Fibroblast of skin of right biceps (primary cell): ENCODE measurements around the gene SOX5.
"Not testable (repeated sequence)": the region's sequence is repeated elsewhere in the genome, so short reads cannot be mapped to it uniquely, and the experiment has no call there.

ENCODE experiments used
- DNase-seq: peaks from one replicate; pipeline ENCODE4 v3.0.0-alpha.2; 2013

SOX5 gene

GRCh38 chr12:23830210-23830609, 119.3 kb downstream of the SOX5 start:
- no peak for DNase-seq

DNA sequence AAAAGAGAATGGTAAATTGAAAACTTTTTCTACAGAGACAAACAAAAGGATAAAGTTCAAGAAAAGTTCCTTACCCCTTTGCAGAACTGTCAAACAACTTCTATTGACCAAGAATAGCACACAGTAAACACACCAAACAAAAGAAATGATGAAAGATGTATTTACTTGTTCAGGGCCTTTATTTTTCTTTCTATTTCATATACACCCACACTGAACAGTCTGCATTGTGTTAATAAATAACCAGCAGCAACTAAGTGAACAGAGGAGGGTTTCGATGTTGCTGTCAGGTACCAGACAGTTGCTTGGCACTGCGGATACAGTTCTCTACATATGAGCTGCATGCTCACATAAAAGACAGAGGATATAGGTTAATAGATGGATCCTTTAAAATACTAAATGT, 122.1 kb downstream of the SOX5 start:
- no peak for DNase-seq

DNA sequence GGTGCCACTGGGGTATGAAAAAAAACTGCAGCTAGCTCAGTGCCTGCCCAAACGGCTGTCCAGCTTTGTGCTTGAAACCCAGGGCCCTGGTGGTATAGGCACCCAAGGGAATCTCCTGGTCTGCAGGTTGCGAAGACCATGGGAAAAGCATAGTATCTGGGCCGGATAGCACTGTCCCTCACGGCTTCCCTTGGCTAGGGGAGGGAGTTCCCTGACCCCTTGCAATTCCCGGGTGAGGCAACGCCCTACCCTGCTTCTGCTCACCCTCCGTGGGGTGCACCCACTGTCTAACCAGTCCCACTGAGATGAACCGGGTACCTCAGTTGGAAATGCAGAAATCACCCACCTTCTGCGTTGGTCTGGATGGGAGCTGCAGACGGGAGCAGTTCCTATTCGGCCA, 124.3 kb downstream of the SOX5 start:
- DNase-seq = not testable (repeated sequence)

- no peak for DNase-seq
Measured at GRCh38 chr12:23824358-23824757, 125.1 kb downstream of the SOX5 start.

GRCh38 chr12:23822883-23823282, 126.6 kb downstream of the SOX5 start:
- DNase-seq = not testable (repeated sequence)

- no peak for DNase-seq
Measured at GRCh38 chr12:23817345-23817744, 132.1 kb downstream of the SOX5 start.

- DNase-seq = no peak
Measured at GRCh38 chr12:23816394-23816851, 133.0 kb downstream of the SOX5 start.

- DNase-seq = no peak
Measured at GRCh38 chr12:23815810-23816209, 133.7 kb downstream of the SOX5 start.

DNA sequence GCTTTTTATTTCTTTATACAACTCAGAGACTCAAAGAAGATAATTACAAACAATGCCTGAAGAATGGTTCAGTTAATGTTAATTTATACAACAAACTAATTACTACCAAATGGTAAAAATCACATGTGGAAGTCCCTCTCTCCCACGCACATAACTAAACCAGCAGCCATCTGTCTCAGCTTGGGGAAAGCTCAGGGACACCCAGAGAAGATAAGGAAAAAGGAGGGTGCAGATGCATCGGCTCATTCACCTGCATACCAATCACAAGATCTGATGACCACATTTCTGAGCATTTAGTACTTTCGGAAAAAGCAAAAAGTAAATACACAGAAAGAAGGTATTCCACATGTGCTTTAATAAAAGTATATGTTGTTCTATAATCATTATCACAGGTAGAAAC, 136.3 kb downstream of the SOX5 start:
- DNase-seq = no peak

GRCh38 chr12:23810329-23810902, 139.1 kb downstream of the SOX5 start:
- no peak for DNase-seq

DNA sequence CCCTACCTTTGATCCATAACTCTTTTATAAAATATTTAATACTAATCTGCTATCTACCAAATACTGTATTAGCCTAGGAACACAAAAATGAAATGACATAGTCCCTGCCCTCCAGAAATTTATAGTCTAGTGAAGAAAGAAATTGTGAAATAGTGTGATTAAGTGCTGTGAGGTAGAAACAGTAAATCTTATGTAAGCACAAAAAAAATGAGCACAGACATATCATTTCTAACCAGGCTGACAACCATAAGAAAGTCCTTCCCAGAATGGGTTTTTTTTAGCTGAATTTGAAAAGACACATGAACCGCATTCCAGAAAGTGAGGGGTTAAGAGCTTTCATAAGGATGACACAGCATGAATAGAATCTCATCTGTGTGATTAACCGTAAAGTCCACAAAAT, 145.9 kb downstream of the SOX5 start:
- no peak for DNase-seq

- no peak for DNase-seq
Measured at GRCh38 chr12:23795494-23795893, 154.0 kb downstream of the SOX5 start.

DNA sequence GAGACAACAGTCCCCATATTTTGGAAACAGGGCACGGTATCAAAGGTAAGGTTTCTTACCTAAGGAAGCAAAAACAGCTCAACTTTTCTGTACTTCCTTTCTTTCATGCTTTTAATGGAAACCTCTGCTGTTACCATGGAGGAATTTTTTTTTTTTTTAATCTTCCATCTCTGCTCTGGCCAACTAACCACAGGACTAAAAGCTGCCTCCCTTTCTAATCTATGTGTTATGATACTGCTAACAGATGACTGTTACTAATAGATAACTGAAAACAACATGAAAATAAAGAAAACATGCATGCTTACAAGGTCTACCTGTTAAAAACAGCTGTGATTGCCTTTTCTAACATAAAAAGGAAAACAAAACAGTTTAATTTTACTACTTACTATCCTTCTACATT, 168.4 kb downstream of the SOX5 start:
- DNase-seq = no peak

- no peak for DNase-seq
Measured at GRCh38 chr12:23775208-23775607, 174.3 kb downstream of the SOX5 start.

DNA sequence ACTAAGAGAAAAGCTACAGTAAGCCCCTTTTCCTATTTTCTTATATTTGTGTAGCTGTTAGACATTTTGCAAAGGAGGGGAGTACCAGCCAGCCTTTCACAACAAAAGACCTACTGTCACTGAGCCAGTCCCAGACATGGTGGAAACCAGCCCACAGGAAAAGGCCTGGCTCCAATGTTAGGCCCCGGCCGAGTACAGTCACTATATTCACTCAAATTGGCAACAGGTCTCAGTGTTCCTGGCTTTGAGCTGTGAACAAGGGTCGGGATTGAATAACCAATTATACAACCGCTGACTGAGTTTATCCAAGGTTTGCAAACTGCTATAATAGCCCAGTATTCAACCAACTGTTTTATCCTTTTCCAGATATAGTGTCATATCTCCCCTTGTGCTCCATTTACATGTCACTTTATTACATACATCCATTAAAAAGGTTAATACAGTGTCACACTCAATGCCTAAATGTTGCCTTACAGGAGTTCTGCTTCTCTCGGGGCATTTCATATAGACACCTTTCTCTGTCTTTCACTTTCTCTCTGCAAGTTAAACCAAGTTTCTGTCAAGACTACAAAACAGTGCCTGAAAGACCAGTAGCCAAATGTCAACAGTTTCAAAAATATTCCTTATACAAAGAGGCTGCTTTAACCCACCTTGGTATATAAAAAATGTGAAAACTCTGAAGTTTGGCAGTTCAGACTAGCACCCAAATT, 178.1 kb downstream of the SOX5 start:
- DNase-seq = no peak

- no peak for DNase-seq
Measured at GRCh38 chr12:23770202-23770938, 179.1 kb downstream of the SOX5 start.

GRCh38 chr12:23767834-23768233, 181.6 kb downstream of the SOX5 start:
- DNase-seq = no peak

- DNase-seq = no peak
Measured at GRCh38 chr12:23763724-23764123, 185.7 kb downstream of the SOX5 start.

DNA sequence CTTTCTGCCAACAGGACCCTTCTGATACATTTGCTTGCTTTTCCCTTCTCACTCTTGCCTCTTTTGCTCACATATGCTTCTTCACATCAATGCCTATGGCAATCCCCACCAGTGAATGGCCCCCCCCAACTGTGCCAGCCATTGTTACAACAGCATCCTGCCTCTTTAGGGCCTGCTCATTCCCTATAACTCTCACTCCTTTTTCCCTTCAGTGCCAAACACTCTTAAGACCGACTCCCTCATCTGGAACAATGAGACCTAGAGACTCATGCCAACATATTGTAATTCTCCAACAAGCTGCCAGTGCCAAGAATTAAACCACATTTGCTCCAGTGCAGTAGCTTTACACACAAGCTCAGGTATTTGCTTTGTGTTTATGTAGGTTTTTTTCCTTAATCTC, 189.0 kb downstream of the SOX5 start:
- no peak for DNase-seq

DNA sequence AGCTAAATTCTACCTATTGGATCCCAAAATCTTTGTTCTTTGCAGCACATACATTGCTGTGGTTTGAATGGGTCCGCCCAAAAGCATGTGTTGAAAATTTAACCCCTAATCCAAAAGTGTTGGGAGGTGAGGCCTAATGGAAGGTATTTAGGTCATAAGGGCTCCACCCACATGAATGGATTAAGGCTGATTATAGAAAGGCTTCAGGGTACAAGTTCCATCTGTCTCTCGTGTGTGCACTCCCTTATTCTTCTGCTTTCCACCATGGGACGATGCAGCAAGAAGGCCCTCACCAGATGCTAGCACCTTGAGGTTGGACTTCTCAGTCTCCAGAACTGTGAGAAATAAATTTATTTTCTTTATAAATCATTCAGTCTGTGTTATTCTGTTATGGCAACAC, 190.9 kb downstream of the SOX5 start:
- DNase-seq = no peak

GRCh38 chr12:23757541-23757962, 191.9 kb downstream of the SOX5 start:
- no peak for DNase-seq

DNA sequence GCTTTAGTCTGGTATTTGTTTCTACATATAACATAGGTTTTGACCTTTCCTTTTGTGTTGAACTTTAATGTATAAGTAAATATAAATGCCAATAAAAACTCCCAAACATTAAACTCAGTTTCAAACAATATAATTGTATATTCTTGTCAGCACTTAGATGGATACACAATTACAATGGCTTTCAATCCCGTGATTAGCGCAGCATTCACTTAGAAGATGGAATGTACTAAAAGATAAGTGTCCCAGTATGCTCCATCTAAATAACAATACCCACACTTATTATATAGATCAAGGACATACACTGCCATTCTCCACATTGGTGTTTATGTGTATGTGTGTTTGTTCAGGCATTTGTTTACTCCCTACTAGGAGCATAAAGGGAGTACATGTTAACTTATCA, 193.1 kb downstream of the SOX5 start:
- no peak for DNase-seq

DNA sequence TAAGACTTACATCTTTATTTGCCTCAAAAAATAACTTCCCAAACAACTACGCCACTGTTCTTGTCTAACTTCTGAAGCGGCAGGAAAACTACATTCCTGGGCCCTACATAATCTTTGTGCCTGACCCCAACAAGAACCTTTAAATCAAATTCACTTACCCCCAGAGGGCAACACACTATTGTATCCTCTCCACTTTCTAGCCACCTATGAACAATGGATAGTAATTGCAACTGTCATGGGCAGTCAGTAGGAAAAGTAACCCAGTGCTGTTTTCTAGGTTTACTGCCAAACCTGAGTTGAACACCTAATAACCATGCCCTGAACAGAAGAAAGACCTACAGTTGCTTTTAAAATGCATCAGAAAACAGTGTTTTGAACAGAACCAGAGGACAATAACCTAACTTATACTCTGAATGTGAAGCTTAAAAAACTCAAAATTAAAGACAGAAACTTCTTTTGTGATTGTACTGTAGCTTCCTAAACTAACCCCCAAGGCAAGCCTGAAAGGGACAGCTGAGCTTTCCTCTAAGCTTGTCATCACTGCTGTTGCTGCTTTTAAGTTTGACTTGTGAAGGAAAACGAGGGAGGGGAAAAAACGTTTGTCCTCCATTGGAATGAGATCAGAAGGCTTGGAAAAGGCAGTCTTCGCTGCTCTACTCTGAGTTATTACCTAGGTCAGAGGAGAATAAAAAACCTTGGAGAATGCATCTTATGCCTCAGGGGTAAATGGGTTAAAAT, 195.7 kb downstream of the SOX5 start:
- DNase-seq = no peak
